ENCODE measurements around the gene DHRSX. TPM values are rescaled to one million over a fixed set of nuclear protein-coding genes. Genes with fewer than 3 reads are reported as not detected.

DHRSX gene
- total and polyA plus RNA-seq, 9 of the 15 experiments (the other 6 are each of a cell fraction or from before 2014, with no cell fraction given) = 0.59 to 11.0 (median 6.2) TPM

- TF ChIP-seq, protein P1, sequence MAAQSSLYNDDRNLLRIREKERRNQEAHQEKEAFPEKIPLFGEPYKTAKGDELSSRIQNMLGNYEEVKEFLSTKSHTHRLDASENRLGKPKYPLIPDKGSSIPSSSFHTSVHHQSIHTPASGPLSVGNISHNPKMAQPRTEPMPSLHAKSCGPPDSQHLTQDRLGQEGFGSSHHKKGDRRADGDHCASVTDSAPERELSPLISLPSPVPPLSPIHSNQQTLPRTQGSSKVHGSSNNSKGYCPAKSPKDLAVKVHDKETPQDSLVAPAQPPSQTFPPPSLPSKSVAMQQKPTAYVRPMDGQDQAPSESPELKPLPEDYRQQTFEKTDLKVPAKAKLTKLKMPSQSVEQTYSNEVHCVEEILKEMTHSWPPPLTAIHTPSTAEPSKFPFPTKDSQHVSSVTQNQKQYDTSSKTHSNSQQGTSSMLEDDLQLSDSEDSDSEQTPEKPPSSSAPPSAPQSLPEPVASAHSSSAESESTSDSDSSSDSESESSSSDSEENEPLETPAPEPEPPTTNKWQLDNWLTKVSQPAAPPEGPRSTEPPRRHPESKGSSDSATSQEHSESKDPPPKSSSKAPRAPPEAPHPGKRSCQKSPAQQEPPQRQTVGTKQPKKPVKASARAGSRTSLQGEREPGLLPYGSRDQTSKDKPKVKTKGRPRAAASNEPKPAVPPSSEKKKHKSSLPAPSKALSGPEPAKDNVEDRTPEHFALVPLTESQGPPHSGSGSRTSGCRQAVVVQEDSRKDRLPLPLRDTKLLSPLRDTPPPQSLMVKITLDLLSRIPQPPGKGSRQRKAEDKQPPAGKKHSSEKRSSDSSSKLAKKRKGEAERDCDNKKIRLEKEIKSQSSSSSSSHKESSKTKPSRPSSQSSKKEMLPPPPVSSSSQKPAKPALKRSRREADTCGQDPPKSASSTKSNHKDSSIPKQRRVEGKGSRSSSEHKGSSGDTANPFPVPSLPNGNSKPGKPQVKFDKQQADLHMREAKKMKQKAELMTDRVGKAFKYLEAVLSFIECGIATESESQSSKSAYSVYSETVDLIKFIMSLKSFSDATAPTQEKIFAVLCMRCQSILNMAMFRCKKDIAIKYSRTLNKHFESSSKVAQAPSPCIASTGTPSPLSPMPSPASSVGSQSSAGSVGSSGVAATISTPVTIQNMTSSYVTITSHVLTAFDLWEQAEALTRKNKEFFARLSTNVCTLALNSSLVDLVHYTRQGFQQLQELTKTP (IDR thresholded peaks at IDR 0.05; ENCODE audit: low read depth in 1 of 2, partially characterized antibody in 2 of 2) = peak in 1 of 2 experiments; percentile 78
- TF ChIP-seq, protein P2, sequence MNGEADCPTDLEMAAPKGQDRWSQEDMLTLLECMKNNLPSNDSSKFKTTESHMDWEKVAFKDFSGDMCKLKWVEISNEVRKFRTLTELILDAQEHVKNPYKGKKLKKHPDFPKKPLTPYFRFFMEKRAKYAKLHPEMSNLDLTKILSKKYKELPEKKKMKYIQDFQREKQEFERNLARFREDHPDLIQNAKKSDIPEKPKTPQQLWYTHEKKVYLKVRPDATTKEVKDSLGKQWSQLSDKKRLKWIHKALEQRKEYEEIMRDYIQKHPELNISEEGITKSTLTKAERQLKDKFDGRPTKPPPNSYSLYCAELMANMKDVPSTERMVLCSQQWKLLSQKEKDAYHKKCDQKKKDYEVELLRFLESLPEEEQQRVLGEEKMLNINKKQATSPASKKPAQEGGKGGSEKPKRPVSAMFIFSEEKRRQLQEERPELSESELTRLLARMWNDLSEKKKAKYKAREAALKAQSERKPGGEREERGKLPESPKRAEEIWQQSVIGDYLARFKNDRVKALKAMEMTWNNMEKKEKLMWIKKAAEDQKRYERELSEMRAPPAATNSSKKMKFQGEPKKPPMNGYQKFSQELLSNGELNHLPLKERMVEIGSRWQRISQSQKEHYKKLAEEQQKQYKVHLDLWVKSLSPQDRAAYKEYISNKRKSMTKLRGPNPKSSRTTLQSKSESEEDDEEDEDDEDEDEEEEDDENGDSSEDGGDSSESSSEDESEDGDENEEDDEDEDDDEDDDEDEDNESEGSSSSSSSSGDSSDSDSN (IDR thresholded peaks at IDR 0.05; ENCODE audit: borderline replicate concordance in 1 of 2, low read depth in 2 of 2, low read length in 2 of 2) = no peak
- TF ChIP-seq ZNF561 (CRISPR knock-in tag; conservative IDR thresholded peaks at IDR 0.05) = no peak
- TF ChIP-seq TCF7 (IDR thresholded peaks at IDR 0.05; ENCODE audit: borderline replicate concordance) = no peak
- TF ChIP-seq PHB2 (IDR thresholded peaks at IDR 0.05; ENCODE audit: low read depth) = no peak
- no peak for TF ChIP-seq SAP30 (IDR thresholded peaks at IDR 0.05; ENCODE audit: borderline replicate concordance, insufficient read depth, low read depth, low read length, poor library complexity, severe bottlenecking)
- TF ChIP-seq, protein P3, sequence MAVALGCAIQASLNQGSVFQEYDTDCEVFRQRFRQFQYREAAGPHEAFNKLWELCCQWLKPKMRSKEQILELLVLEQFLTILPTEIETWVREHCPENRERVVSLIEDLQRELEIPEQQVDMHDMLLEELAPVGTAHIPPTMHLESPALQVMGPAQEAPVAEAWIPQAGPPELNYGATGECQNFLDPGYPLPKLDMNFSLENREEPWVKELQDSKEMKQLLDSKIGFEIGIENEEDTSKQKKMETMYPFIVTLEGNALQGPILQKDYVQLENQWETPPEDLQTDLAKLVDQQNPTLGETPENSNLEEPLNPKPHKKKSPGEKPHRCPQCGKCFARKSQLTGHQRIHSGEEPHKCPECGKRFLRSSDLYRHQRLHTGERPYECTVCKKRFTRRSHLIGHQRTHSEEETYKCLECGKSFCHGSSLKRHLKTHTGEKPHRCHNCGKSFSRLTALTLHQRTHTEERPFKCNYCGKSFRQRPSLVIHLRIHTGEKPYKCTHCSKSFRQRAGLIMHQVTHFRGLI (CRISPR knock-in tag; IDR thresholded peaks at IDR 0.05) = no peak
- no peak for TF ChIP-seq ZBTB11 (CRISPR knock-in tag; IDR thresholded peaks at IDR 0.05)
- no peak for TF ChIP-seq NFXL1 (CRISPR knock-in tag; IDR thresholded peaks at IDR 0.05)
- TF ChIP-seq ZNF274 (IDR thresholded peaks at IDR 0.05; ENCODE audit: borderline replicate concordance, low read depth, low read length) = no peak
- no peak for TF ChIP-seq MBD2 (IDR thresholded peaks at IDR 0.05; ENCODE audit: borderline replicate concordance, low read depth)
- no peak for TF ChIP-seq RBM25 (IDR thresholded peaks at IDR 0.05; ENCODE audit: low read depth, low read length, severe bottlenecking)
- no peak for TF ChIP-seq KAT8 (IDR thresholded peaks at IDR 0.05; ENCODE audit: low read depth)
- no peak for TF ChIP-seq ZNF780A (CRISPR knock-in tag; IDR thresholded peaks at IDR 0.05)
Observed at GRCh38 chrX:2451501-2452316, 49.1 kb downstream of the DHRSX start (continued).
